ENCODE data around the gene RHOB. TPM values are rescaled to one million over a fixed set of nuclear protein-coding genes. Genes with fewer than 3 reads are reported as not detected.

RHOB gene
- polyA plus RNA-seq (2011; rRNA removed) = 45.5 and 47.7 TPM in 2 replicates
- 21.0 and 22.5 TPM in 2 replicates for polyA minus RNA-seq (2011; rRNA and poly(A)+ RNA removed)

GRCh38 chr2:20446917-20447436 is at the start of gene RHOB:
TSS of gene RHOB (plus strand) at chr2:20447074. CDS start at chr2:20447466, 392 bp downstream.
- Histone ChIP-seq H3K4me3 (ENCODE audit: low read depth, low read length) (peak within 1 kb of the TSS; percentile 91), H3K27ac (ENCODE audit: low read depth, low read length) (peak within 1 kb of the TSS; percentile 47), H3K9me3 (ENCODE audit: control insufficient read depth, insufficient read depth, low read length) (peaks cover 4% of the 10 kb centered on the region; the same call in 1 of the 2 replicates), H3K27me3 (ENCODE audit: control insufficient read depth, insufficient read depth, low read length) (no peaks in the 10 kb centered on the region)
- CTCF ChIA-PET = interaction anchor here (0.6 to 4.3 kb wide), 13 partner anchors 34 to 204 kb away, joined by 3 to 22 read pairs (median 5); partner anchors contain the start of gene HS1BP3
- TF ChIP-seq CTCF (IDR thresholded peaks at IDR 0.05; ENCODE audit: low read depth, low read length) = no peak
- DNase-seq (ENCODE audit: low read depth, low spot score) = peak; percentile 96
- POLR2A ChIA-PET = interaction anchor here (0.6 to 5.1 kb wide), 75 partner anchors 9 to 308 kb away, joined by 3 to 72 read pairs (median 7); partner anchors contain the start of gene HS1BP3

- ChIA-PET CTCF (interaction anchor here (0.8 to 3.0 kb wide), 4 partner anchors 13 to 253 kb away, joined by 5 to 21 read pairs (median 14); partner anchors contain the start of gene HS1BP3), POLR2A (no interaction called here)
- Histone ChIP-seq H3K27ac (ENCODE audit: low read depth, low read length) (no peak overlapping the region), H3K9me3 (ENCODE audit: control insufficient read depth, insufficient read depth, low read length) (no peaks in the 10 kb centered on the region), H3K4me3 (ENCODE audit: low read depth, low read length) (no peak overlapping the region), H3K27me3 (ENCODE audit: control insufficient read depth, insufficient read depth, low read length) (peaks cover 23% of the 10 kb centered on the region)
- no peak for TF ChIP-seq CTCF (IDR thresholded peaks at IDR 0.05; ENCODE audit: low read depth, low read length)
- no peak for DNase-seq (ENCODE audit: low read depth, low spot score)
Observed at GRCh38 chr2:20397811-20398447, 48.9 kb upstream of the RHOB start.

GRCh38 chr2:20398956-20399567 is 47.8 kb upstream of the RHOB start:
- peaks cover 19% of the 10 kb centered on the region for H3K27me3 ChIP-seq (ENCODE audit: control insufficient read depth, insufficient read depth, low read length)
- DNase-seq (ENCODE audit: low read depth, low spot score) = no peak
- no peak for TF ChIP-seq CTCF (IDR thresholded peaks at IDR 0.05; ENCODE audit: low read depth, low read length)
- no peak overlapping the region for H3K27ac ChIP-seq (ENCODE audit: low read depth, low read length)
- H3K4me3 ChIP-seq (ENCODE audit: low read depth, low read length) = no peak overlapping the region
- H3K9me3 ChIP-seq (ENCODE audit: control insufficient read depth, insufficient read depth, low read length) = no peaks in the 10 kb centered on the region
- POLR2A ChIA-PET = interaction anchor here (1.5 kb wide), 1 partner anchor 48 kb away, joined by 3 read pairs; the partner anchor contains the start of gene RHOB
- CTCF ChIA-PET = interaction anchor here (0.8 to 3.0 kb wide), 5 partner anchors 12 to 252 kb away, joined by 3 to 15 read pairs (median 5); partner anchors contain the start of gene HS1BP3

- no peak for TF ChIP-seq CTCF (IDR thresholded peaks at IDR 0.05; ENCODE audit: low read depth, low read length)
- POLR2A ChIA-PET = interaction anchor here (0.6 to 0.9 kb wide), 2 partner anchors 47 to 237 kb away, joined by 3 read pairs; no protein-coding TSS in a partner anchor
Observed at GRCh38 chr2:20400306-20400705, 46.6 kb upstream of the RHOB start.

More at GRCh38 chr2:20400306-20400705, 46.6 kb upstream of the RHOB start:
- no peak for DNase-seq (ENCODE audit: low read depth, low spot score)
- no peak overlapping the region for H3K27ac ChIP-seq (ENCODE audit: low read depth, low read length)
- H3K4me3 ChIP-seq (ENCODE audit: low read depth, low read length) = no peak overlapping the region
- peaks cover 14% of the 10 kb centered on the region for H3K27me3 ChIP-seq (ENCODE audit: control insufficient read depth, insufficient read depth, low read length)
- H3K9me3 ChIP-seq (ENCODE audit: control insufficient read depth, insufficient read depth, low read length) = no peaks in the 10 kb centered on the region
- CTCF ChIA-PET = interaction anchor here (1.2 to 3.0 kb wide), 3 partner anchors 9 to 243 kb away, joined by 4 to 15 read pairs (median 8); no protein-coding TSS in a partner anchor
